Type B pancreatic cell (in vitro differentiated cells): ENCODE measurements around the gene CCDC187. TPM values are rescaled to one million over a fixed set of nuclear protein-coding genes. Genes with fewer than 3 reads are reported as not detected.

Experiments
- DNase-seq: peaks from one replicate; pipeline ENCODE4 v3.0.0; 2021; ENCODE audit warnings: mixed read lengths; ENCODE audit not compliant: unreplicated experiment; ENCODE audit errors: extremely low spot score
- H3K27ac Mint-ChIP-seq: 2 replicates; pipeline ENCODE4 v1.8.0; 2021; ENCODE audit warnings: mild to moderate bottlenecking, mixed read lengths
- H3K27me3 Mint-ChIP-seq: 2 replicates; pipeline ENCODE4 v1.8.0; 2021; ENCODE audit warnings: mixed read lengths
- H3K36me3 Mint-ChIP-seq: 2 replicates; pipeline ENCODE4 v1.8.0; 2021; ENCODE audit warnings: mixed read lengths
- H3K4me1 Mint-ChIP-seq: one replicate; pipeline ENCODE4 v1.8.0; 2021; ENCODE audit warnings: mixed read lengths; ENCODE audit not compliant: unreplicated experiment
- H3K4me3 Mint-ChIP-seq: 2 replicates; pipeline ENCODE4 v1.8.0; 2021; ENCODE audit warnings: mild to moderate bottlenecking, mixed read lengths
- H3K9me3 Mint-ChIP-seq: 2 replicates; pipeline ENCODE4 v1.8.0; 2021; ENCODE audit warnings: mixed read lengths
- CTCF ChIP-seq: fragments of 200-600 bp; sonication (generic); conservative IDR thresholded peaks from 2 replicates; pipeline ENCODE4 v1.5.0; 2021; ENCODE audit warnings: antibody characterized with exemption, mild to moderate bottlenecking
- total RNA-seq: library from RNA; stranded (reverse); gene quantifications from 2 replicates; pipeline ENCODE4 v1.2.1, GENCODE V29; 2021; ENCODE audit warnings: low replicate concordance

CCDC187 gene
- total RNA-seq, 1 donor from 2014 or later = 0.70 TPM

GRCh38 chr9:136287960-136288753 is 15.7 kb downstream of the CCDC187 start:
- TF ChIP-seq CTCF = no peak
- H3K4me1 Mint-ChIP-seq = peaks cover 8% of the 10 kb centered on the region
- H3K27ac Mint-ChIP-seq = no peak overlapping the region
- peaks cover 18% of the 10 kb centered on the region for H3K27me3 Mint-ChIP-seq
- no peaks in the 10 kb centered on the region for H3K36me3 Mint-ChIP-seq
- H3K4me3 Mint-ChIP-seq = no peak overlapping the region
- DNase-seq = no peak
- H3K9me3 Mint-ChIP-seq = no peaks in the 10 kb centered on the region

DNA sequence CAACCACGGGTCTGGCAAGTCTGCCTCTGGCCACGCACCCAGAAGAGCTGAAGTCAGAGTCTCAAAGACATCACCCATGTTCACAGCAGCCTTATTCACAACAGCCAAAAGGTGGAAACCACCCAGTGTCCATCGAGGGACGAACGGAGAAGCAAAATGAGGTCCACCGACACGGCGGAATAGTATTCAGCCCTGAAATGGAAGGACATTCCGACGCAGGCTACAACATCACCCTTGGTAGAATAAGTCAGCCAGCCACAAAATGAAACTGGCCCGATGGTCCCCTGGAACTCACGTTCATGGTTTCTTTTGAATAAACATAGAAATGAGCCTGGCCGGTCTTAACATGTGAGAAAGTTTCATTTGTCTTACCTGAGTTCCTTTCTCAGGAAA is 16.9 kb downstream of the CCDC187 start:
- Mint-ChIP-seq H3K9me3 (no peaks in the 10 kb centered on the region), H3K4me1 (peaks cover 8% of the 10 kb centered on the region), H3K27ac (no peak overlapping the region), H3K36me3 (no peaks in the 10 kb centered on the region), H3K27me3 (peaks cover 18% of the 10 kb centered on the region), H3K4me3 (no peak overlapping the region)
- DNase-seq = no peak
- TF ChIP-seq CTCF = no peak

GRCh38 chr9:136286359-136286986 is 17.4 kb downstream of the CCDC187 start:
- no peak overlapping the region for H3K4me3 Mint-ChIP-seq
- no peak for DNase-seq
- no peak overlapping the region for H3K27ac Mint-ChIP-seq
- H3K27me3 Mint-ChIP-seq = peaks cover 17% of the 10 kb centered on the region
- no peaks in the 10 kb centered on the region for H3K36me3 Mint-ChIP-seq
- TF ChIP-seq CTCF = no peak
- peaks cover 8% of the 10 kb centered on the region for H3K4me1 Mint-ChIP-seq
- H3K9me3 Mint-ChIP-seq = no peaks in the 10 kb centered on the region

DNA sequence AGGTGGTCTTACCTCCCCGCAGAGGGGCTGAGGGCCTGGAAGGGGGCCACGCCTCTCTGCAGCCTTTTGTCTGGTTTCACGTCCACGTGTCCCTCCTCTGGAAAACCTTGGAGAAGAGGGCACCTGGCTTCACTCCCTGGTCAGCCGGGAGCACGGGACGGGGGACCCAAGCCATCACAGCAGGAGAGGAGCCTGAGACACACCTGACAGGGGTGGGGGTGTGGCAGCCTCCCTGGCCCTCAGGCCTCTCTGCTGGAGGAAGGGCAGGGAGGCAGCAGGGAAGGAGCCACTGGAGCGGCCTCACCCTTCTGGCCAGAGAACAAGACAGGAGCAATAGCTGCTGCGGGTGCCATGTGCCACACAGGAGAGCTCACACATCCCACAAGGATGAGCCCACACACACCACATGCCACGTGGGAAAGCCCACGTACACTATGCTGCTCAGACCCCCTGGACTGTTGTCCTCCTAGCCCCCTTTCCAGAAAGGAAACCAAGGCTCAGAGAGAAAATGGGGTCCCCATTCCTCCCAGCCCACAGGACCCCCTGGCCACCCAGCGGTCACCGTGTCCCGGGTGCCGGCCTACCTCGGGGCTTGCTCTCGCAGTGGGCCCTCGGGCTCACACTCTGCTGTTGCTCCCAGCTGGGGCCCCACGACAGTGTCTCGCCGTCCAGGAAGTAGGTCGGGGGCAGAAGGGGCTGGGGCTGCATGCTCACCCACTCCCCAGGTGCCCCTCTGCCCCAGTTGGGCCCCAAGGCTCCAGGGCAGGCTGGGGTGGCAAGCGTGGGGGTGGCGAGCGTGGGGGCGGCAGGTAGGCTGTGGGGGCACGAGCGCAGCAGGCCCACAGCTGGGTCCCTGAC is 18.2 kb downstream of the CCDC187 start:
- no peak overlapping the region for H3K27ac Mint-ChIP-seq
- H3K27me3 Mint-ChIP-seq = peaks cover 15% of the 10 kb centered on the region
- no peak for DNase-seq
- H3K4me1 Mint-ChIP-seq = peaks cover 8% of the 10 kb centered on the region
- no peaks in the 10 kb centered on the region for H3K9me3 Mint-ChIP-seq
- H3K36me3 Mint-ChIP-seq = no peaks in the 10 kb centered on the region
- no peak overlapping the region for H3K4me3 Mint-ChIP-seq
- TF ChIP-seq CTCF = no peak

- H3K27me3 Mint-ChIP-seq = peaks cover 15% of the 10 kb centered on the region
- H3K4me3 Mint-ChIP-seq = no peak overlapping the region
- H3K9me3 Mint-ChIP-seq = no peaks in the 10 kb centered on the region
- no peak for TF ChIP-seq CTCF
- peaks cover 8% of the 10 kb centered on the region for H3K4me1 Mint-ChIP-seq
- H3K27ac Mint-ChIP-seq = no peak overlapping the region
- H3K36me3 Mint-ChIP-seq = no peaks in the 10 kb centered on the region
- DNase-seq = no peak
Measured at GRCh38 chr9:136284951-136285350, 18.9 kb downstream of the CCDC187 start.
